ENCODE measurements around the gene PNMA8B. TPM values are rescaled to one million over a fixed set of nuclear protein-coding genes. Genes with fewer than 3 reads are reported as not detected.
"Not testable (repeated sequence)": the region's sequence is repeated elsewhere in the genome, so short reads cannot be mapped to it uniquely, and the experiment has no call there.

Gene PNMA8B
- total RNA-seq, 1 donor from 2014 or later: not detected

GRCh38 chr19:46514589-46515289 lies 19.1 kb upstream of the PNMA8B start:
- intact Hi-C loops (cut with micrococcal nuclease): loop anchor here (1.0 kb wide), 1 partner anchor 28 kb away; no protein-coding TSS in a partner anchor

GRCh38 chr19:46513461-46514236 lies 18.0 kb upstream of the PNMA8B start:
- intact Hi-C loops (cut with micrococcal nuclease): loop anchor here (1.0 to 2.0 kb wide), 4 partner anchors 15 to 233 kb away; no protein-coding TSS in a partner anchor

- intact Hi-C loops (cut with micrococcal nuclease): no loop called here
Measured at GRCh38 chr19:46511237-46511636, 15.6 kb upstream of the PNMA8B start.

GRCh38 chr19:46508206-46508605 lies 12.5 kb upstream of the PNMA8B start:
- intact Hi-C loops (cut with micrococcal nuclease): no loop called here

- intact Hi-C loops (cut with micrococcal nuclease): no loop called here
Measured at GRCh38 chr19:46503848-46504453, 8.3 kb upstream of the PNMA8B start.

- intact Hi-C loops (cut with micrococcal nuclease): no loop called here
Measured at GRCh38 chr19:46502891-46503290, 7.2 kb upstream of the PNMA8B start.

GRCh38 chr19:46499692-46500091 lies 4.0 kb upstream of the PNMA8B start:
- intact Hi-C loops (cut with micrococcal nuclease): no loop called here

GRCh38 chr19:46497773-46498172 lies 2.1 kb upstream of the PNMA8B start:
- intact Hi-C loops (cut with micrococcal nuclease): no loop called here

- intact Hi-C loops (cut with micrococcal nuclease): not testable (repeated sequence)
Measured at GRCh38 chr19:46496886-46497285, 1.2 kb upstream of the PNMA8B start.

- intact Hi-C loops (cut with micrococcal nuclease): no loop called here
Measured at GRCh38 chr19:46496304-46496703, 637 bp upstream of the PNMA8B start.

- intact Hi-C loops (cut with micrococcal nuclease): loop anchor here (5.0 kb wide), 1 partner anchor 418 kb away; no protein-coding TSS in a partner anchor
Measured at GRCh38 chr19:46494941-46495785, 504 bp downstream of the PNMA8B start.

- intact Hi-C loops (cut with micrococcal nuclease): loop anchor here (5.0 kb wide), 1 partner anchor 417 kb away; no protein-coding TSS in a partner anchor
Measured at GRCh38 chr19:46494146-46494940, 1.3 kb downstream of the PNMA8B start.

GRCh38 chr19:46493236-46494145 lies 2.2 kb downstream of the PNMA8B start:
- intact Hi-C loops (cut with micrococcal nuclease): loop anchor here (5.0 kb wide), 1 partner anchor 416 kb away; no protein-coding TSS in a partner anchor

- intact Hi-C loops (cut with micrococcal nuclease): loop anchor here (5.0 kb wide), 1 partner anchor 416 kb away; no protein-coding TSS in a partner anchor
Measured at GRCh38 chr19:46492841-46493235, 2.8 kb downstream of the PNMA8B start.

GRCh38 chr19:46491975-46492682 lies 3.5 kb downstream of the PNMA8B start:
- intact Hi-C loops (cut with micrococcal nuclease): loop anchor here (5.0 kb wide), 1 partner anchor 415 kb away; no protein-coding TSS in a partner anchor

GRCh38 chr19:46490774-46491173 lies 4.9 kb downstream of the PNMA8B start:
- intact Hi-C loops (cut with micrococcal nuclease): loop anchor here (5.0 kb wide), 1 partner anchor 413 kb away; no protein-coding TSS in a partner anchor

- intact Hi-C loops (cut with micrococcal nuclease): loop anchor here (5.0 kb wide), 2 partner anchors 222 to 412 kb away; no protein-coding TSS in a partner anchor
Measured at GRCh38 chr19:46489445-46490272, 6.0 kb downstream of the PNMA8B start.
